ENCODE results near the gene GALNT14. TPM values are rescaled to one million over a fixed set of nuclear protein-coding genes. Genes with fewer than 3 reads are reported as not detected.

GALNT14 gene
- total and polyA plus RNA-seq, 10 donors: 2.7 to 18.5 (median 4.5) TPM

GRCh38 chr2:30948857-30949256 lies 189.4 kb downstream of the GALNT14 start:
- Histone ChIP-seq H3K27me3 (replicated peaks in 1 of 7) (no peaks in the 10 kb centered on the region), H3K4me3 (no peak overlapping the region), H3K4me1 (no peaks in the 10 kb centered on the region), H3K27ac (no peak overlapping the region), H3K9me3 (peaks cover 0 to 5% (median 0%) of the 10 kb centered on the region in 8 donors), H3K36me3 (peaks cover 0 to 9% (median 0%) of the 10 kb centered on the region in 6 donors)
- DNase-seq: no peak
- TF ChIP-seq POLR2A (IDR thresholded peaks at IDR 0.05): no peak
- no peak for TF ChIP-seq CTCF (IDR thresholded peaks at IDR 0.05 in 8 of 11, conservative IDR thresholded peaks at IDR 0.05 in 3 of 11)
- no peak for TF ChIP-seq POLR2AphosphoS5 (IDR thresholded peaks at IDR 0.05)
- intact Hi-C loops (cut with DNase I; ENCODE audit: low total_unique reads): no loop called here
- 77 to 100% (median 88%) methylated on average over 2 of the region's 2 CpGs for WGBS, 5 donors

GRCh38 chr2:30948130-30948529 lies 190.1 kb downstream of the GALNT14 start:
- H3K9me3 ChIP-seq: peaks cover 0 to 5% (median 0%) of the 10 kb centered on the region in 8 donors
- H3K27ac ChIP-seq: no peak overlapping the region
- DNase-seq: no peak
- no peak overlapping the region for H3K4me3 ChIP-seq
- WGBS, 5 donors: 75 to 93% (median 82%) methylated on average over 1 of the region's 1 CpG
- intact Hi-C loops (cut with DNase I; ENCODE audit: low total_unique reads): no loop called here
- no peak for TF ChIP-seq CTCF (IDR thresholded peaks at IDR 0.05 in 8 of 11, conservative IDR thresholded peaks at IDR 0.05 in 3 of 11)
- no peak for TF ChIP-seq POLR2A (IDR thresholded peaks at IDR 0.05)
- no peak for TF ChIP-seq POLR2AphosphoS5 (IDR thresholded peaks at IDR 0.05)
- no peaks in the 10 kb centered on the region for H3K4me1 ChIP-seq
- H3K36me3 ChIP-seq: peaks cover 0 to 9% (median 0%) of the 10 kb centered on the region in 6 donors
- H3K27me3 ChIP-seq (replicated peaks in 1 of 7): no peaks in the 10 kb centered on the region

GRCh38 chr2:30947686-30948085 lies 190.6 kb downstream of the GALNT14 start:
- H3K4me1 ChIP-seq: no peaks in the 10 kb centered on the region
- TF ChIP-seq CTCF (IDR thresholded peaks at IDR 0.05 in 8 of 11, conservative IDR thresholded peaks at IDR 0.05 in 3 of 11): no peak
- no peak for TF ChIP-seq POLR2A (IDR thresholded peaks at IDR 0.05)
- TF ChIP-seq POLR2AphosphoS5 (IDR thresholded peaks at IDR 0.05): no peak
- H3K9me3 ChIP-seq: peaks cover 0 to 5% (median 0%) of the 10 kb centered on the region in 8 donors
- no peak overlapping the region for H3K27ac ChIP-seq
- H3K27me3 ChIP-seq (replicated peaks in 1 of 7): no peaks in the 10 kb centered on the region
- intact Hi-C loops (cut with DNase I; ENCODE audit: low total_unique reads): no loop called here
- no peak for DNase-seq
- H3K36me3 ChIP-seq: peaks cover 0 to 9% (median 0%) of the 10 kb centered on the region in 6 donors
- H3K4me3 ChIP-seq: no peak overlapping the region

GRCh38 chr2:30942419-30942818 lies 195.8 kb downstream of the GALNT14 start:
- Histone ChIP-seq H3K36me3 (peaks cover 0 to 9% (median 0%) of the 10 kb centered on the region in 6 donors), H3K9me3 (no peaks in the 10 kb centered on the region), H3K27me3 (replicated peaks in 1 of 7) (no peaks in the 10 kb centered on the region), H3K4me1 (no peaks in the 10 kb centered on the region), H3K27ac (no peak overlapping the region), H3K4me3 (no peak overlapping the region)
- 59 to 69% (median 64%) methylated on average over 5 of the region's 5 CpGs for WGBS, 5 donors
- intact Hi-C loops (cut with DNase I; ENCODE audit: low total_unique reads): no loop called here
- TF ChIP-seq POLR2A (IDR thresholded peaks at IDR 0.05) (no peak), CTCF (IDR thresholded peaks at IDR 0.05 in 8 of 11, conservative IDR thresholded peaks at IDR 0.05 in 3 of 11) (no peak), POLR2AphosphoS5 (IDR thresholded peaks at IDR 0.05) (no peak)
- DNase-seq: no peak
